Smooth muscle cell (in vitro differentiated cells): ENCODE results near the gene WBP2. TPM values are rescaled to one million over a fixed set of nuclear protein-coding genes. Genes with fewer than 3 reads are reported as not detected.

ENCODE experiments used
- DNase-seq: peaks from one replicate; lab custom pipeline; 2025; ENCODE audit not compliant: unreplicated experiment; lab: John Stamatoyannopoulos, UW
- H2AFZ ChIP-seq: fragments of 200-600 bp; sonication (generic); 2 replicates; pipeline ENCODE4 v1.6.0; 2016; ENCODE audit warnings: antibody characterized with exemption, low read depth, mild to moderate bottlenecking
- H3F3A ChIP-seq: fragments of 200-600 bp; sonication (generic); 2 replicates; pipeline ENCODE4 v1.6.0; 2017; ENCODE audit warnings: antibody characterized with exemption, low read depth
- H3K27ac ChIP-seq: fragments of 200-600 bp; sonication (generic); 2 replicates; pipeline ENCODE4 v1.5.1; 2016; ENCODE audit warnings: low read depth, mild to moderate bottlenecking
- H3K27me3 ChIP-seq: fragments of 200-600 bp; sonication (generic); 2 replicates; pipeline ENCODE4 v1.6.1; 2016; ENCODE audit warnings: low read depth, mild to moderate bottlenecking
- H3K36me3 ChIP-seq: fragments of 200-600 bp; sonication (generic); 2 replicates; pipeline ENCODE4 v1.5.1; 2016; ENCODE audit warnings: low read depth
- H3K4me1 ChIP-seq: fragments of 200-600 bp; sonication (generic); 2 replicates; pipeline ENCODE4 v1.5.1; 2016; ENCODE audit warnings: low read depth
- H3K4me2 ChIP-seq: fragments of 200-600 bp; sonication (generic); 2 replicates; pipeline ENCODE4 v1.6.0; 2016; ENCODE audit warnings: mild to moderate bottlenecking
- H3K4me3 ChIP-seq: fragments of 200-600 bp; sonication (generic); 2 replicates; pipeline ENCODE4 v1.5.1; 2016; ENCODE audit warnings: mild to moderate bottlenecking
- H3K79me2 ChIP-seq: fragments of 200-600 bp; sonication (generic); 2 replicates; pipeline ENCODE4 v1.6.0; 2016; ENCODE audit warnings: low read depth, mild to moderate bottlenecking
- H3K9ac ChIP-seq: fragments of 200-600 bp; sonication (generic); 2 replicates; pipeline ENCODE4 v1.6.0; 2016; ENCODE audit warnings: low read depth
- H3K9me3 ChIP-seq: fragments of 200-600 bp; sonication (generic); replicated peaks from 2 replicates; pipeline ENCODE4 v1.5.1; 2016; ENCODE audit warnings: low read depth
- H4K20me1 ChIP-seq: fragments of 200-600 bp; sonication (generic); 2 replicates; pipeline ENCODE4 v1.6.0; 2016; ENCODE audit warnings: low read depth
- WGBS: methylation state at CpG from one replicate; pipeline ENCODE4 v1.1.7; 2016; ENCODE audit warnings: low lambda C conversion rate; 5-methylcytosine and 5-hydroxymethylcytosine counted together
- polyA plus RNA-seq: library from polyadenylated mRNA; unstranded; fragments of >200 nt; fragmentation: Nextera tagmentation; extraction: Ambion mirVana; gene quantifications from 2 replicates; pipeline ENCODE4 v1.2.1, GENCODE V29; 2016
- total RNA-seq: library from RNA; depleted of rRNA; stranded (reverse); fragments of >200 nt; gene quantifications from 2 replicates; pipeline ENCODE4 v1.2.3, GENCODE V29; 2014
- TF ChIP-seq, protein P1 (sequence below): fragments of 200-600 bp; sonication (generic); IDR thresholded peaks from 2 replicates; pipeline ENCODE4 v1.5.1; 2017; ENCODE audit warnings: borderline replicate concordance, mild to moderate bottlenecking, antibody characterized with exemption; ENCODE audit not compliant: insufficient read depth, poor library complexity, severe bottlenecking

Gene WBP2
- total and polyA plus RNA-seq, 2 experiments from 2014 or later = 26.4 to 91.4 TPM

GRCh38 chr17:75847614-75848522 is 7.3 kb downstream of the WBP2 start:
- H3K4me3 ChIP-seq = no peak overlapping the region
- no peaks in the 10 kb centered on the region for H3F3A ChIP-seq
- H3K36me3 ChIP-seq = no peaks in the 10 kb centered on the region
- no peak overlapping the region for H3K9ac ChIP-seq
- 93% methylated on average over 23 of the region's 25 CpGs for WGBS
- DNase-seq = no peak
- H3K4me1 ChIP-seq = peaks cover 4% of the 10 kb centered on the region
- H3K9me3 ChIP-seq = no peaks in the 10 kb centered on the region
- peaks cover 4% of the 10 kb centered on the region for H4K20me1 ChIP-seq
- TF ChIP-seq, protein P1, sequence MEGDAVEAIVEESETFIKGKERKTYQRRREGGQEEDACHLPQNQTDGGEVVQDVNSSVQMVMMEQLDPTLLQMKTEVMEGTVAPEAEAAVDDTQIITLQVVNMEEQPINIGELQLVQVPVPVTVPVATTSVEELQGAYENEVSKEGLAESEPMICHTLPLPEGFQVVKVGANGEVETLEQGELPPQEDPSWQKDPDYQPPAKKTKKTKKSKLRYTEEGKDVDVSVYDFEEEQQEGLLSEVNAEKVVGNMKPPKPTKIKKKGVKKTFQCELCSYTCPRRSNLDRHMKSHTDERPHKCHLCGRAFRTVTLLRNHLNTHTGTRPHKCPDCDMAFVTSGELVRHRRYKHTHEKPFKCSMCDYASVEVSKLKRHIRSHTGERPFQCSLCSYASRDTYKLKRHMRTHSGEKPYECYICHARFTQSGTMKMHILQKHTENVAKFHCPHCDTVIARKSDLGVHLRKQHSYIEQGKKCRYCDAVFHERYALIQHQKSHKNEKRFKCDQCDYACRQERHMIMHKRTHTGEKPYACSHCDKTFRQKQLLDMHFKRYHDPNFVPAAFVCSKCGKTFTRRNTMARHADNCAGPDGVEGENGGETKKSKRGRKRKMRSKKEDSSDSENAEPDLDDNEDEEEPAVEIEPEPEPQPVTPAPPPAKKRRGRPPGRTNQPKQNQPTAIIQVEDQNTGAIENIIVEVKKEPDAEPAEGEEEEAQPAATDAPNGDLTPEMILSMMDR = no peak
- H2AFZ ChIP-seq = no peak overlapping the region
- peaks cover 2% of the 10 kb centered on the region for H3K79me2 ChIP-seq
- H3K4me2 ChIP-seq = no peak overlapping the region
- H3K27ac ChIP-seq = no peak overlapping the region
- no peaks in the 10 kb centered on the region for H3K27me3 ChIP-seq

DNA sequence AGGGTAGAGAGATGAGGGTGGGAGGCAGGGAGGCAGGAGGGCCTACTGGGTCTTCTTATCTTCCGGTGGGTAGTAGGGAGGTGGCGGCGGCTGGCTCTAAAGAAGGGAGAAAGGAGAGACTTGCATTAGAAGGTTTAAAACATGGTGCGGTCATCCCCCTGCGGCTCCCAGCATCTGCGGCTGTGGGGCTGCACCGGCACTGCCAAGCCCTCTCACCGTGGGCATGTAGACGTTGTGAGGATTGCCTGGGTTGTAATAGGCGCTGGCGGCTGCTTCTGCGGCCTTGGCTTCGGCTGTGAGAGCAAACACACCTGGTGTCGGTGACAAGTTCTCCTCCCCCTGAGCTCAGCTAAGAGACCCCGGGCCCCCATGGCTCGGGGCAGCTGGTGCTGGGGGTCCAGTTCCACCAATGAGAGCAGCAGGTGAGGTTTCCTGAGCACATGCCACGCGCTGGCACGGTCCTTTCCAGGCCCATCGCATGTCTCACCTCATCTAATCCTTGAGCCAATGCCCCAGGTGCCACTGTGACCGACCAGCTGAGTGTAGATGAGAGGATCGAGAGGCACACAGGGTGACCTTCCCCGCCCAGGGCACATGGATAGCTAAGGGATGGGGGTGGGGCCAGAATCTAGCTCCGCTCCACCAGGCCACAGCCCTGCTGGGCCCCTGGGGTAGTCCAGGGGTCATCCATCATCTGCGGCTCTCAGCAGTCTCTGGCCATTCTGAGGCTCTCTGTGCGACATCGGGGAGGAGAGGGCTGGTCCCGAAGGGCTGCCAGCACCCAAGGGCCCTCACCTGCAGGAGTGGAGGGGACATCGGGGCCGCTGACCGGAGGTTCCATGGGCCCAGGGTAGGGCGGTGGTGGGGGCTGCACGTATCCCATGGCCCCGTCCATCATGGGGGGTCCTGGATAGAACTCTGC is 8.2 kb downstream of the WBP2 start:
- no peak overlapping the region for H3K4me3 ChIP-seq
- TF ChIP-seq, protein P1 = no peak
- no peaks in the 10 kb centered on the region for H3K36me3 ChIP-seq
- no peaks in the 10 kb centered on the region for H4K20me1 ChIP-seq
- no peaks in the 10 kb centered on the region for H3K9me3 ChIP-seq
- DNase-seq = no peak
- no peaks in the 10 kb centered on the region for H3K79me2 ChIP-seq
- no peak overlapping the region for H3K27ac ChIP-seq
- no peaks in the 10 kb centered on the region for H3F3A ChIP-seq
- 95% methylated on average over 33 of the region's 34 CpGs for WGBS
- H3K27me3 ChIP-seq = no peaks in the 10 kb centered on the region
- no peak overlapping the region for H2AFZ ChIP-seq
- no peak overlapping the region for H3K4me2 ChIP-seq
- H3K9ac ChIP-seq = no peak overlapping the region
- H3K4me1 ChIP-seq = peaks cover 4% of the 10 kb centered on the region

DNA sequence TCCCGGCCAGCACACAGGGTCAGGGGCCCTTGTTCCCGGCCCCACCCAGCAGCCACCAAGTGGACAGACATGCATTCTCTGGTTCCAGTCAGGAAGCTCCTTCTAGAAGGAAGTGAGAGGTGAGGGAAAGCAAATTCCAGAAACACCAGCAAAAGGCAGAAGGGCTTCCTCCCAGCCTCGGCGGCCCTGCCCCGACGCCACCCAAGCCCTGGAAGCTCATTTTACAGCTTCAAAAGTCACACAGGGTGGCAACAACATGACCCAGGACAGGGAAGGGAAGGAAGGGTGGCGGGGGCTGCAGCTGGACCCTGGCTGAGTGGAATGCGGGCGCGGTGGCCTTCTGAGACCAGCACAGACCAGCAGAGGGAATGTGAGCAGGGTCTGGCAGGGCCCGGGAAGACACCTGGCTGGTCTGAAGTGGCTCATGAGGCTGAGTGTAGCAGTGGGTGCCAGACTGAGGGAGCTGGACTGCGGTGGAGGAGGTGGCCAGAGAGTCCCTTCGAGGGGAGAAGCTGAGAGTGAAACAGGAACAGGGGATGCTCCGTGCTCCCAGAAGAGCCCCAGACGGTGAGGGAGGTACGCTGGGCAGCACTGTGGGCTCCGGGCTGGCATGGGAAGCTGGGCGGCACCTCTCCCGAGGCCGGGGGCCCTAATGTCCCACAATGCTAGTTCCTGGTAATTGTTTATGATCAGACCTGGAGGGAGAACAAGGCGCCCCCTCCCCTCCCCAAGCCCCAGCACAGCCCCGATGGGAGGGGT is 9.0 kb downstream of the WBP2 start:
- no peaks in the 10 kb centered on the region for H4K20me1 ChIP-seq
- peak overlapping the region; percentile 88 for H3K27ac ChIP-seq
- TF ChIP-seq, protein P1 = no peak
- H3F3A ChIP-seq = no peaks in the 10 kb centered on the region
- WGBS = 84% methylated on average over 22 of the region's 22 CpGs
- H3K4me2 ChIP-seq = no peak overlapping the region
- H3K36me3 ChIP-seq = no peaks in the 10 kb centered on the region
- no peak overlapping the region for H3K4me3 ChIP-seq
- no peak overlapping the region for H2AFZ ChIP-seq
- no peak overlapping the region for H3K9ac ChIP-seq
- H3K27me3 ChIP-seq = no peaks in the 10 kb centered on the region
- peaks cover 4% of the 10 kb centered on the region for H3K4me1 ChIP-seq
- DNase-seq = no peak
- no peaks in the 10 kb centered on the region for H3K79me2 ChIP-seq
- H3K9me3 ChIP-seq = no peaks in the 10 kb centered on the region
